Neuronal stem cell (in vitro differentiated cells): ENCODE measurements around the gene SAA4.
"Not testable (repeated sequence)": the region's sequence is repeated elsewhere in the genome, so short reads cannot be mapped to it uniquely, and the experiment has no call there.

ENCODE experiments used
- DNase-seq: peaks from one replicate; pipeline ENCODE4 v3.0.0-alpha.2; 2013; ENCODE audit warnings: low spot score
- H2AFZ ChIP-seq: one replicate; pipeline ENCODE4 v1.6.1; 2013; ENCODE audit warnings: mild to moderate bottlenecking, low read length, inconsistent platforms
- H2AK5ac ChIP-seq: 2 replicates; pipeline ENCODE4 v1.6.1; 2013; ENCODE audit warnings: low read depth, mild to moderate bottlenecking, inconsistent platforms, low read length, moderate library complexity, mixed read lengths
- H2BK120ac ChIP-seq: 2 replicates; pipeline ENCODE4 v1.6.1; 2013; ENCODE audit warnings: low read depth, mild to moderate bottlenecking, inconsistent platforms, low read length, moderate library complexity, mixed read lengths
- H2BK12ac ChIP-seq: one replicate; pipeline ENCODE4 v1.6.1; 2013; ENCODE audit warnings: low read length, inconsistent platforms
- H2BK15ac ChIP-seq: 2 replicates; pipeline ENCODE4 v1.6.1; 2013; ENCODE audit warnings: mild to moderate bottlenecking, low read length, inconsistent platforms, mixed read lengths
- H2BK5ac ChIP-seq: one replicate; pipeline ENCODE4 v1.6.1; 2013; ENCODE audit warnings: inconsistent platforms, mild to moderate bottlenecking, low read length, moderate library complexity
- H3K14ac ChIP-seq: one replicate; pipeline ENCODE4 v1.6.1; 2013; ENCODE audit warnings: low read length, inconsistent platforms
- H3K18ac ChIP-seq: 2 replicates; pipeline ENCODE4 v1.6.1; 2013; ENCODE audit warnings: low read length, inconsistent platforms
- H3K23ac ChIP-seq: 2 replicates; pipeline ENCODE4 v1.6.1; 2013; ENCODE audit warnings: low read depth, mild to moderate bottlenecking, mixed read lengths, low read length, inconsistent platforms; ENCODE audit not compliant: poor library complexity
- H3K27ac ChIP-seq: replicated peaks from 3 replicates; pipeline ENCODE4 v1.5.1; 2013; ENCODE audit warnings: low read length, inconsistent platforms
- H3K27me3 ChIP-seq, 3 experiments: 2 replicates each; pipeline ENCODE4 v1.6.1; 2013; ENCODE audit warnings: low read length in 3 of 3, mild to moderate bottlenecking in 2 of 3, inconsistent platforms in 1 of 3, low read depth in 1 of 3, mixed read lengths in 1 of 3, moderate library complexity in 1 of 3; ENCODE audit not compliant: control insufficient read depth in 3 of 3, insufficient read depth in 3 of 3
- H3K36me3 ChIP-seq, 2 donors: replicated peaks in 1 of 2; 2 replicates each; pipeline ENCODE4 v1.6.1; 2013; ENCODE audit warnings: low read length in 2 of 2; ENCODE audit not compliant: control insufficient read depth in 2 of 2, insufficient read depth in 2 of 2
- H3K4ac ChIP-seq: 2 replicates; pipeline ENCODE4 v1.6.1; 2013; ENCODE audit warnings: inconsistent platforms, mild to moderate bottlenecking, low read length, moderate library complexity
- H3K4me1 ChIP-seq, 2 donors: 1 replicate in 1 of 2; 2 replicates in 1 of 2; pipeline ENCODE4 v1.6.1; 2013; ENCODE audit warnings: low read length in 2 of 2, low read depth in 1 of 2; ENCODE audit not compliant: control insufficient read depth in 2 of 2, insufficient read depth in 1 of 2
- H3K4me2 ChIP-seq: one replicate; pipeline ENCODE4 v1.6.1; 2013; ENCODE audit warnings: mild to moderate bottlenecking, low read length, inconsistent platforms; ENCODE audit not compliant: insufficient read depth, poor library complexity, severe bottlenecking
- H3K4me3 ChIP-seq, 2 donors: 2 replicates each; pipeline ENCODE4 v1.5.1; 2013; ENCODE audit warnings: low read length in 2 of 2, mild to moderate bottlenecking in 2 of 2, inconsistent platforms in 1 of 2, moderate library complexity in 1 of 2
- H3K79me1 ChIP-seq: one replicate; pipeline ENCODE4 v1.6.1; 2013; ENCODE audit warnings: low read depth, mild to moderate bottlenecking, inconsistent platforms, low read length, moderate library complexity
- H3K9ac ChIP-seq: one replicate; pipeline ENCODE4 v1.6.1; 2013; ENCODE audit warnings: mild to moderate bottlenecking, low read depth, low read length, inconsistent platforms; ENCODE audit not compliant: poor library complexity
- H3K9me3 ChIP-seq, 2 donors: replicated peaks in 1 of 2; 2 replicates each; pipeline versions ENCODE3 to v1.6.1; 2013; ENCODE audit warnings: low read length in 2 of 2, mild to moderate bottlenecking in 2 of 2, inconsistent platforms in 1 of 2, low read depth in 1 of 2, mixed read lengths in 1 of 2, moderate library complexity in 1 of 2; ENCODE audit not compliant: control insufficient read depth in 2 of 2, insufficient read depth in 1 of 2
- H4K8ac ChIP-seq: one replicate; pipeline ENCODE4 v1.6.1; 2013; ENCODE audit warnings: low read depth, mild to moderate bottlenecking, inconsistent platforms, low read length, moderate library complexity
- H4K91ac ChIP-seq: one replicate; pipeline ENCODE4 v1.6.1; 2013; ENCODE audit warnings: low read length, low read depth, mild to moderate bottlenecking, inconsistent platforms; ENCODE audit not compliant: poor library complexity
- WGBS, 2 donors: extraction: QIAGEN DNeasy Blood & Tissue Kit; methylation state at CpG; one replicate each; pipeline ENCODE4 v1.1.7; 2013; ENCODE audit warnings: missing lambda C conversion rate in 2 of 2, mixed read lengths in 1 of 2; ENCODE audit not compliant: insufficient read length in 2 of 2, insufficient replicate concordance in 1 of 2; ENCODE audit errors: extremely low coverage in 2 of 2; 5-methylcytosine and 5-hydroxymethylcytosine counted together

Gene SAA4

DNA sequence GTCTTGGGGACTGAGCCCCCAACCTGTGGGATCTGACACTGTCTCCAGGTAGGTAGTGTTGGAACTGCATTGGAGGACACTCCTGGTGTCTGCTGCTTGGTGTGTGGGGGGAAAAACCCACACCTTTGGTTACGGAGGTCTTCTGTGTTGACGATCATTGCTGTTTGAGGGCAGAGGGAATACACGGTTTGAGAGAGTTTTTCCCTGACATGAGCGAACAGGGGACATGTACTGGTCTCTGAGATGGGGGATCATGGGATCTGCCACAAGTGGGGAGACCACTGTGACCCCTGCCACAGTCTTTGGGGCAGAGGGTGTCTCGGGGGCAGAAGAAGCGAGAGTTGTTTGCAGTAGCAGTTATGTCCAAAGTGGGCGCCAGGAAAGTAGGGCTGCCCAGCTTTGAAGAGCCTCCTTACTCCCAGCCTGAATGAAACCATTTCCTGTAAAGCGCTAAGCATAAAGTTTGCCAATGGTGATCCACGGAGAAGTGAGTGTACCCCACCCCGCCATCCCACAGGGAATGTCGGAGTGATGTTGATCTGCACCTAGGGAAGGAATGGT, 17.3 kb upstream of the SAA4 start:
- Histone ChIP-seq H3K4me3 (no peak overlapping the region), H3K23ac (peak overlapping the region; percentile 34), H2AFZ (no peak overlapping the region), H2BK15ac (no peak overlapping the region), H3K18ac (no peak overlapping the region), H4K8ac (no peak overlapping the region), H3K27me3 (peaks cover 0 to 2% (median 0%) of the 10 kb centered on the region in 3 experiments), H3K4ac (no peak overlapping the region), H4K91ac (no peak overlapping the region), H2BK5ac (no peak overlapping the region), H3K36me3 (no peaks in the 10 kb centered on the region), H3K9me3 (no peaks in the 10 kb centered on the region), H3K14ac (no peak overlapping the region), H3K9ac (peak overlapping the region; percentile 24), H3K4me1 (no peaks in the 10 kb centered on the region), H2BK120ac (no peak overlapping the region), H3K27ac (no peak overlapping the region), H2AK5ac (no peak overlapping the region), H3K79me1 (no peaks in the 10 kb centered on the region), H3K4me2 (no peak overlapping the region), H2BK12ac (no peak overlapping the region)
- no CpG with 5 or more reads among the region's 11 CpGs for WGBS, 2 donors
- DNase-seq = no peak

DNA sequence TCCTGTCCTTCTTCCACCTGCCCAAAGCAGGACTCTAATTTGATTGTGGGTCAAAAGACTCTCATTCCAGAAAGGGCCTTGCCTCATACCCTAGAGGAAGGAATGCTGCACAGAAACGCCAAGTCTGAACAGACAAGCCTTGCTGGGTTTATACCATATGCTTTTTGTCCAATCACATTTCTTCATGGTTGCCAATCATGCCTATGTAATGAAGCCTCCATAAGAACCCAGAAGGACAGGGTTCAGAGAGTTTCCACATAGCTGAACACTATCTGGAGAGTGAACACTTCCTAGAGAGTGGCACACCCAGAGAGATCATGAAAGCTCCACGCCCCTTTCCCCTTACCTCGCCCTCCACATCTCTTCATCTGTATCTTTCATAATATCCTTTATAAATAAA, 16.6 kb upstream of the SAA4 start:
- Histone ChIP-seq H2BK15ac (no peak overlapping the region), H3K27me3 (peaks cover 0 to 7% (median 0%) of the 10 kb centered on the region in 3 experiments), H3K27ac (no peak overlapping the region), H3K14ac (peak overlapping the region; percentile 6), H3K79me1 (no peaks in the 10 kb centered on the region), H3K4me1 (no peaks in the 10 kb centered on the region), H2AFZ (no peak overlapping the region), H3K36me3 (no peaks in the 10 kb centered on the region), H3K9ac (no peak overlapping the region), H3K4me2 (no peak overlapping the region), H3K18ac (no peak overlapping the region), H2BK12ac (no peak overlapping the region), H3K23ac (no peak overlapping the region), H3K9me3 (no peaks in the 10 kb centered on the region), H2BK5ac (no peak overlapping the region), H4K91ac (no peak overlapping the region), H2AK5ac (no peak overlapping the region), H2BK120ac (no peak overlapping the region), H4K8ac (no peak overlapping the region), H3K4me3 (no peak overlapping the region), H3K4ac (no peak overlapping the region)
- no peak for DNase-seq
- 100% methylated on average over 2 of the region's 3 CpGs; no CpG with 5 or more reads in 1 of the 2 donors for WGBS, 2 donors

- H2BK5ac ChIP-seq = no peak within 1 kb of the TSS
- no peak within 1 kb of the TSS for H3K4me3 ChIP-seq
- no peak within 1 kb of the TSS for H3K18ac ChIP-seq
- H3K27me3 ChIP-seq = peaks cover 0 to 13% (median 0%) of the 10 kb centered on the region in 3 experiments
- DNase-seq = no peak
- H2AFZ ChIP-seq = no peak within 1 kb of the TSS
- no peak within 1 kb of the TSS for H2BK15ac ChIP-seq
- H3K4me2 ChIP-seq = no peak within 1 kb of the TSS
- H4K8ac ChIP-seq = no peak within 1 kb of the TSS
- WGBS, 2 donors = no CpG with 5 or more reads among the region's 5 CpGs
- no peaks in the 10 kb centered on the region for H3K36me3 ChIP-seq
- H2BK12ac ChIP-seq = no peak within 1 kb of the TSS
- H2AK5ac ChIP-seq = no peak within 1 kb of the TSS
- no peaks in the 10 kb centered on the region for H3K79me1 ChIP-seq
- no peaks in the 10 kb centered on the region for H3K9me3 ChIP-seq
- H3K14ac ChIP-seq = no peak within 1 kb of the TSS
- no peak within 1 kb of the TSS for H3K4ac ChIP-seq
- H3K27ac ChIP-seq = no peak within 1 kb of the TSS
- no peak within 1 kb of the TSS for H4K91ac ChIP-seq
- no peak within 1 kb of the TSS for H3K23ac ChIP-seq
- H2BK120ac ChIP-seq = no peak within 1 kb of the TSS
- H3K9ac ChIP-seq = no peak within 1 kb of the TSS
- H3K4me1 ChIP-seq = no peaks in the 10 kb centered on the region
Measured at GRCh38 chr11:18248561-18248960, 12.0 kb upstream of the SAA4 start, which contains the start of gene SAA2. SAA2 (minus strand) TSS chr11:18248668; CDS start chr11:18248011, 657 bp downstream.

DNA sequence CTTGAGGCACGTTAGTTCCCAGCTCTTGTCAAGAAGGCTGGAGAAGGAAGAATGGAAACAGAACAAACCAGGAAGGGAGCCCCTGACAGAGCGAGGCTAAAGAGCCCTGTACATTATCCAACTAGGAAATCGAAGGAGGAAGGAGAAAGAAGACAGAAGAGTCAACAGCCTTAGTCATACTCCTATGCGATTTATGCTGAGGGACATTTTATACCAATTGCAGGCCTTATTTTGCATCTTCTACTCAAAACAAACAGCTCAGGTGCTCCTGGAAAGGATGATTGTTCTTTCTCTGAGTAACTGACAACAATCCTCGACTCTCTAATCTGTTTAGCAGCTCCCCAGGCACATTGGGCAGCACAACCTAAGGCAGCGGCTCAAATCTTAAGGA, 10.6 kb upstream of the SAA4 start:
- peaks cover 0 to 13% (median 0%) of the 10 kb centered on the region in 3 experiments for H3K27me3 ChIP-seq
- WGBS, 2 donors = no CpG with 5 or more reads among the region's 6 CpGs
- H2BK120ac ChIP-seq, H2BK12ac ChIP-seq, H4K8ac ChIP-seq, H3K18ac ChIP-seq, H2AFZ ChIP-seq, H3K4me1 ChIP-seq, H2BK5ac ChIP-seq, DNase-seq, H3K4me3 ChIP-seq, H2BK15ac ChIP-seq, H3K9me3 ChIP-seq, H3K27ac ChIP-seq, H2AK5ac ChIP-seq, H3K79me1 ChIP-seq, H3K14ac ChIP-seq, H3K4ac ChIP-seq, H3K4me2 ChIP-seq, H3K23ac ChIP-seq, H3K36me3 ChIP-seq, H4K91ac ChIP-seq, H3K9ac ChIP-seq: not testable (repeated sequence)
